OCI-M2 (cell line): ENCODE results near the gene FOXK2.

Experiments used
- DNase-seq: peaks from one replicate; lab custom pipeline; 2025; ENCODE audit not compliant: unreplicated experiment; lab: John Stamatoyannopoulos, UW

FOXK2 gene

DNA sequence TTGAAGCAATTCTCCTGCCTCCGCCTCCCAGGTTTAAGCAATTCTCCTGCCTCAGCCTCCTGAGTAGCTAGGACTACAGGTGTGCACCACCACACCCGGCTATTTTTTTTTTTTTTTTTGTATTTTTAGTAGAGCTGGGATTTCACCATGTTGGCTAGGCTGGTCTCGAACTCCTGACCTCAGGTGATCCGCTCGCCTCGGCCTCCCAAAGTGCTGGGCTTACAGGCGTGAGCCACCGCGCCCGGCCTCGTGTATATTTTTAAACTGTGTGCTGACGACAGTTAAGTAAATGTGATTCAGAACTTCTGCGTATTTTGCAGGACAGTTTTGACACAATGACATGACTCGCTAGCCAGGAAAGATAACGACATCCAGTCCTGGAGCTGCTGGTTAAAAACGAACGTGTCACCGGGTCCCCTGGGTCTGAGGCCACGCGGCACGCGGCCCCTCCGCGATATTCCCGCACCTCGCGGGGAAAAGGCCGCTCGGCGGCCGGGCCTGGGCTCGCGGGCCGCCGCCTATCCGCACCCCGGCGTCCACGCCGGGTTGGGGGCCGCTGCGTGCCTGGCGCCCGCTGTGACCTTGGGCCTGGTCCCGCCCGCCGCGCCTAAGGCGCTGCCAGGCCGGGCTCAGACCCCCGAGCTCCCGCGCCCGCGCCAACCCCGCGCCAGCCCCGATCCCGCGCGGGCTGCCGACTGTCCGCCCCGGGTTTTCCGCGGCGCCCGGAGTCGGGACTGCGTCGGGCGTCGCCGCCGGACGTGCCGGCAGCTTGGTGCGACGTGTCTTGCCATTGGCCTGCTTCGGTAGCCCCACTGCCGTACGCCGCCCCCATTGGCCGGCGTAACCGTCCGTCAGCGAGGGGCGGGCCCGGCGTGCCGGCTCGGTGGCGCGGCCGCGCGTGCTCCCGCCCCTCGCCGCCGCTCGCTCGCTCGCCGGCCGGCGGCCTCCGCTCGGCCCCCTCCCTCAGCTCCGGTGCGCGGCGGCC is at the start of gene FOXK2:
TSS of gene FOXK2 (plus strand) at position 907 of the 985 bp plus-strand sequence. CDS start 157 bp downstream, outside the sequence.
- peak; percentile 32 for DNase-seq

DNA sequence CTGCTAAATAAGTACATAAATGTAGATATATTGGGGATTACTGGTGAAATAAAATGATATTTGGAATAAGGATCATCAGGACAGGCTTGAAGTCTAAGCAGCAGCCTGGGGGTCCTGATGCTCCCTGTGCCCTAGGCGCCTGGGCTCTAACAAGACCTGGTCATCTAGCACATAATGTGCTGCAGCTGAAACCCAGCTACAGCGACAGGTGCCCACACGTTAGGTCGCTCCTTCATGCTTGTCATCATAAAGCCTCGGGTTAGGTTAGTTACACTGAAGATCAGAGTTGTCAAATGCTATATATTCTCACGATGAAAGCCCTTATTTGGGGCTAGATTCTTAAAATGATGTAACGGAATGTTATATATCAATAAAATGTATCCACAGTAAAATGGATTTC is 49.5 kb upstream of the FOXK2 start:
- no peak for DNase-seq

DNA sequence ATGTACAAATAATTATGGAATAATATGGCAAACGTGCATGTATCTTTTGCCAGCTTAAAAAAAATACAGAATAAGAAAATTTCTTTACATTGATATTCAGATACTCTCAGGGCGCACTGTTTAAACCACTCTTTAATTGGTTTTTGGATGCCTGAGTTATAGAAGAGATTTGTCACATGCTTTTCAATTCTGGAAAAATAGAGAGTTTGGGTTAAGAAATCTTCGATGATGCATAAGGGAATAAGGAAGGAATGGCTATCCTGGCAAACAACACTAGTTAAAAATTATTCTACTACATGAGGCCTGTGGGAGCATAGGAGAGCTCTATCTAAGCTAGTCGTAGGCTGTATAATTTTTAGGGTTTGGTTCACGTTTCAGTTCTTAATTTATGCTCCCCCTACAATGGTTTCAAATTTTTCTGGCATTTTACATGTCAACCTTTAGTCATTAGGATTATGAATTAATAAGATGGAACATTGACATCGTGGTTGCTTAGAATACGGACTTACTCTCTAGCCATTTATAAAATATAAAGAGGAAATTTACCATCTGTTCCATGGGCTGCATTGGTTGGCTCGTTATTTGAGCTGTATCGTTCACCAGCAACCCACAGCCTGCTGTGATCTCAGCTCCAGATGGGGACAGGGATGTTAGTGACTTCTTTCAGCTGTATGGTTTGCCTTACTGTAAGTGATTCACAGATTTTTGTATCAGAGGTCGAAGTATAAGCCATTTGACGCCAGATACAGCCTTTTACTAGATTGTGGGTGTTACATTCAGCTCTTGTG is 45.1 kb upstream of the FOXK2 start:
- no peak for DNase-seq

DNA sequence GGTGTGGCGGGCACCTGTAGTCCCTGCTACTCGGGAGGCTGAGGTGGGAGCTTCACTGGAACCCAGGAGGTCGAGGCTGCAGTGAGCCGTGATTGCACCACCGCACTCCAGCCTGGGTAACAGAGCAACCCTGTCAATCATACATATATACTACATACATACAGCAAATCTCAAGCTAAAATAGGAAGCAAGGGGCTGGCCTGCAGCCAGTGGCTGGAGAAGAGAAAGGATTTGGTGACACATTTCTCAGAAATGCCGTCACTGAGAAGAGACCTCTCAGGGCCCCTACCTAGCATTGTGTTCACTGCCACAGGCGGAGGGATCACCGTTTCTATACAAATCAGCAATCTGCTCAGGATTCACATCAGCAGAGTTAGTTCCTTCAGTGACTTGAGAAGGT is 44.1 kb upstream of the FOXK2 start:
- no peak for DNase-seq

DNA sequence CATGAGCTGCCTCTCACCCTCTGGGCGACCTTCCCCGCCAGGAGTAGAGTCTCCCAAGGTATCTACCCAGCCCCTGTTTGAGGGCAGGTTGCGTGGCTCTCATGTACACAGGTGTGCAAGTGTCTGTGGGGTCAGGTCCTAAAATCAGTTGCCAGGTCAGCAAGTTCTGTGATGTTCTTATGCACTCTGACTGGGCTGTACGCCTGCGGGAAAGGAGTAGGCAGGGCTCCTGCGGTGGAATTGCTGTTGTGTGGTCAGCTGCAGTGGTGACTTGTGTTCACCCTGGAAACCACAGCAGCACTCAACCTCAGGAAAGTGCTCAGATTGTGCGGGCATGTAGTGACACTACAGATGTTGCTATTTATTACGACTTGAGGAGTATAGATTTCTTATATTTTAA is 41.6 kb upstream of the FOXK2 start:
- no peak for DNase-seq

DNA sequence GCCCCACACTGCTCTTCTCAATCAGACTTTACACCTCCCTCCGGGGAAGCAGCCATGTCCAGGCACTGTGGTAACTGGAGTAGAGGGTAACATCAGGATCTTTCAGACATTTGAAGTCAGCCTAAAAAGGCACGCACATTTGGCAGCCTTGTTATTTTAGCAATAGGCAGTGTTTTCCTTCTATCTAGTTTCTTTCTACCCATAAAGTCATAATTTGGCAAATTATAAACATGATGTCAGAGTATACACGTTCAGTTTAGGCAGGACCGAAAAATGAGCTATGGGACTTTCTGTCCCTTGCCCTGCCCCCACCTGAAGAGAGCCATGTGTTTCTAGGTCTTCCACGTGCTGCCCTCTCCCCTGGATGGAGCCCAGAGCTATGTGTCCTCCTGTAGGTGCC is 39.9 kb upstream of the FOXK2 start:
- DNase-seq = no peak

DNA sequence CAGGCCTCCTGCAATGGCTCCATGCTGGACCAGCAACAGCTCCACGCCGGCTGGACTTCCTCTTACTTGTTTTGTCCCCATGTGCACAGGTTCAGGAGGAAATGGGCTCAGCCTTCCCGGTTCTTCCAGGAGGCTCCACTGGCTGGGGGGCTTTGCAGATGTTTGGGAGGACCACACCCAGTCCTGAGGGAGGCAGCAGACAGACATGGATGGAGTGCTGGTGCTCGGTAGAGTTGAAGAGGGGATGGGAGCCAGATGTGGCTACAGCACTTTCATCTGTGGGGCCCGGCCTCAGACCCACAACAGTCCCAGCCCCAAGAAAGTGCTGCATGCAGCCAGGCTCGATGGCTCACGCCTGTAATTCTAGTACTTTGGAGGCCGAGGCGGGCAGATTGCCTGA is 39.2 kb upstream of the FOXK2 start:
- no peak for DNase-seq

DNA sequence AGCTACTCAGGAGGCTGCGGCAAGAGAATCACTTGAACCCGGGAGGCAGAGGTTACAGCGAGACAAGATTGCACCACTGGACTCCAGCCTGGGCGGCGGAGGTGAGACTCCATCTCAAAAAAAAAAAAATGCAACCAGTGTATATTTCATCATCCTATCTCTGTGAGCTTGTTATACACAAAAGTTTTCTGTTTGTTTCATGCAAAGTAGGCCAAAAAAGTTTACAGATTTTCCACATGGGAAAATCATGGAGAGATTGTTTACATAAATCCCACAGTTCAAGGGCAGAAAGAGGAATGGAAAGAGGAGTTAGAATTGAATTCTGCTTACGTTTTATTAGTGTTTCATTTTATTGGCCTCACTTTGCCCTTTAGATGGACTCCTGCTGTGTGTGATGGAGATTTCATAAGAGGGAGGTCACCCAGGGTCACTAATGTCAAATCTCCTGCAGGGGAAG is 36.3 kb upstream of the FOXK2 start:
- DNase-seq = no peak

DNA sequence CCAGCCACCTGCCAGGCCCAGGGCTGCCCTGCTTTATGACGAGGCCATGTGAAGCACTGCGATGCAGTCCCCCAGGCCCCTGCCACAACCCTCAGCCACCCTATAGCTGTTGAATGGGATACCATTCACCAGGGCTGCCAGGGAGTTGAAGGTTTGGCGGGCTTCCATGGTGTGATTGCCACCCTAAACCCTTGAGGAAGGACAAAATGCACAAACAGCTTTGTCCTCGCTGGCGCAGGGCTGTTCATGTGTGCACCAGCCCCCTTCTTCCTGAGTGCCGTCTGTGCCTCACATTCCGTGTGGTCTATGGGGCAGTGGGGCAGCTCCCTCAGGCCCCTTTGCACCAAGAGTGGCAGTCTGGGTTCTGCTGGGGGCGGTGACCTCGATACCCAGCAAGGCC is 35.7 kb upstream of the FOXK2 start:
- no peak for DNase-seq

DNA sequence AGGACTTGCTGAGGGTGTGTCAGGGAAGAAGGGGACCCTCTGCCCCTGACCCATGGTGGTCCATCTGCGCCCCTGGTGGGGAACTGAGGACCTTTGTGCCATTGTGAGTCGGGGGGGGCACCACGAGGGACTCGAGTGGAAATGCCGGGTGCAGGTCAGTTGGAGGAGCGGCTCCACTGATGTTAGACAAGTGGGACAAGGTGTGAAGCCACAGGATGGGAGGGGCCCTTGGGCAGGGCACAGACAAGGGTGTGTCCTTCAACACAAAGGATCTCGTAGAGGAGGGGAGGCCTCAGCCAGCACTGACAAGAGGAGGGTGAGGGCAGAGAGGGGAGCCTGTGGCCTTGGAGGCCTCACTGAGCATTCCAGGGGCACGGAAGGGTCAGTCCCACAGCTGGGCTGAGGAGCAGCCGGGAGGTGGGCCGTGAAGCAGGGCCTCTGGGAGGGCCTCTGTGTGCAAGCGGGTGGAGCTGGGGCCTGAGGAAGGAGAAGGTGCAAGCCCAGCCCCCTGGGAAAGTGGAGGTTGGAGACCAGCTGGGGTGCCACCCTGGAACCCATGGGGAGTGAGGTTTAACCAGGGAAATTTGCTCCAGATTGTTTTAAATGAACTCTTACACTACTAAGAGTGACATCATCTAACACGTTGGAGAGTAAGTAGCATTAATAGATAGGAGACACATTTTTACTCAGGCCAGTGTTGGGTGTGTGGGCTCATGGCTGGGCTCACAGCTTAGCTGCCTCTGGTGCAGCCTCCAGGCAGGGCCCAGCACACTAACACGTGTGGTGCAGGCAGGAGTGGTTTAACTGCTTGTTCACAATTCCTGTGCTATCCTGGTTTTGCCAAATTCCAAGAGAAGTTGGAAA is 33.1 kb upstream of the FOXK2 start:
- DNase-seq = no peak

DNA sequence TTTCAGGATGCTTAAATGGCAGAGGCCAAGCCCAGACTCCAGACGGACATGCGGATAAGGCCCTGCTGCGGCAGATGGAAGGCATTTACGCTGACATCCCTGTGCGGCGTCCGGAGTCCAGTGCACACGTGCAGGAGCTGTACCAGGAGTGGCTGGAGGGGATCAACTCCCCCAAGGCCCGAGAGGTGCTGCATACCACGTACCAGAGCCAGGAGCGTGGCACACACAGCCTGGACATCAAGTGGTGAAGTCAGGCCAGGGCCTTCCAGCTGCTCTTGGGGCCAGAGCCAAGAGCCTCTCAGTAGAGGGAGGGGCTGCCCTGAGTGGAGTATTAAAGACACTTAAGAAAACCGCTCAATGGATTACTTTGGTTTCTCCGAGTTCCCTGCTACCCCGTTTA is 31.6 kb upstream of the FOXK2 start:
- no peak for DNase-seq

DNA sequence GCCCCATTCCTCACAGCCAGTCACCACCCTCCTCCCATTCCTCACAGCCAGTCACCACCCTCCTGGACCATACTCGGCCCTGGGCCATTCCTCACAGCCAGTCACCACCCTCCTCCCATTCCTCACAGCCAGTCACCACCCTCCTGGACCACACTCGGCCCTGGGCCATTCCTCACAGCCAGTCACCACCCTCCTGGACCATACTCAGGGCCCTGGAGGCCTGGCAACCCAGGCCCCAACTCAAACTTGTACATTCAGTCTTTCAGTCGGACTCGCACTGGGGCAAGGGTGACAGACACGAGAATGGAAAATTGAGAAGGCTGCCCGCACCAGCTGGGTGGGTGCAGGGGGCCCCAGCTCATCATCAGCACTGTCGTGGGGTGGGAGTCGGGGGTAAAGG is 30.4 kb upstream of the FOXK2 start:
- DNase-seq = no peak

DNA sequence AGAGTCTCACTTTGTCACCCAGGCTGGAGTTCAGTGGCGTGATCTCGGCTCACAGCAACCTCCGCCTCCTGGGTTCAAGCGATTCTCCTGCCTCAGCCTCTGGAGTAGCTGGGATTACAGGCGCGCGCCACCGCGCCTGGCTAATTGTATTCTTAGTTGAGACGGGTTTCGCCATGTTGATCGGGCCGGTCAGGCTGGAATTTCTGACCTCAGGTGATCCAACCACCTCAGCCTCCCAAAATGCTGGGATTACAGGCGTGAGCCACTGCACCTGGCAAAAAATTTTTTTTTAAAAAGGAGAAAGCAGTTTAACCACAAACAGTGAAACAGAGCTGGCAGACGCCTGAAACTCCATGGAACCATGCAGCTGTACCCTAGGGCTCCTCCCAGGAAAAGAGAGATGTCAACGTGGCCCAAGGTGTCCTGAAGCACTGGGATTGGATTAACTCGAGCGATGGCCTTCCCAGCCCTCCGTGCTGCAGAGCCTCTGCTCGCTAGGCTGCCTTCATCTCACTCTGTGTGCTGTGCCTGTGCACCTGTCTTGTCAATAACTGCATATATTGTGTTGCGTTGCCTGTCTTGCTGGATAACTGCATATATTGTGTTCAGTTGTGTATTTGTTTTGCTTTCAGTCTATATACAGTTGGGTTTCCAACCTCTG is 29.6 kb upstream of the FOXK2 start:
- DNase-seq = no peak

DNA sequence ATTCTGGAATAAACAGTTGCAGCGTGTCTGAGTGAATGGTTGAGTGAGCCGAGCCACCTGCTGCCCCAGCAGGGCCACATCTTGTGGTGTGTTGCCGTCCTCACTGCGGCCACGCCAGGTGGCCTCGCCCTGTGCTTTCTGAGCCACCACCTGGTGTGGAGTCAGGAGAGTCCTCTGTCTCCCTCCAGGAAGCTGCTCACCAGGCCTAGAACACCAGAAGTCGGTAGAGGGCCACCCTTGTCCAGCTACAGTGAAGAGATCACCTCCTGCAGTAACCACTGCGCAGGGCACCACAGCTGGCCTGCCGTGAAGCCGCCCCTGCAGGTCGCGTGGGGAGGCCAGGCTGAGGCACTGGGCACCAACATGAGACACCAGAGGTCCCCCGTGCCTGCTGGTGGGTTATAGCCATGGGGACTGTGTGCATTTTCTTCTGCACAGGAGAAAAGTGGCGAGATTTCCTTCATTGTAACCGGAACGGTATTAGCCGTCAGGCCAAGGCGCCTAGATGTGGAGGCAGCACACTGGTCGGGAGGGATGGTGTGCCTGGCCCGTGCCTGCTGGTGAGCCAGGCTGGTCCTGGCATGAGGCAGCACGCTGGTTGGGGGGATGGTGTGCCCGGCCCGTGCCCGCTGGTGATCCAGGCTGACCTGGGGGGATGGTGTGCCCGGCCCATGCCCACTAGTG is 28.9 kb upstream of the FOXK2 start:
- DNase-seq = no peak

DNA sequence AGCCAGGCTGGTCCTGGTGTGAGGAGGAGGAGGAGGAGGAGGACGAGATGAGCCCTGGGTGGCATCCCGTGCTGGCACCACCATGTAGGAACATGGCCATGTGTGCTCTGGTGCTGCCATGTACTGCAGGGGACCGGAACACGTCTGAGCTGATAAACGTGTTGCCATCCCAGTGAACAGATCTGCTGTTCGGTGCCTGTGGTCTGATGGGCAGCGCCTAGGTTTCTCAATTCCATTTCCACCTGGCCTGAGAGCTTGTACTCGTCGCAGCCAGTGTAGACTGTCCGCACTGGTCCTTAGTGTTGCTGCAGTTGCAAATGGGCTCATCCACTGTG is 28.4 kb upstream of the FOXK2 start:
- DNase-seq = no peak

DNA sequence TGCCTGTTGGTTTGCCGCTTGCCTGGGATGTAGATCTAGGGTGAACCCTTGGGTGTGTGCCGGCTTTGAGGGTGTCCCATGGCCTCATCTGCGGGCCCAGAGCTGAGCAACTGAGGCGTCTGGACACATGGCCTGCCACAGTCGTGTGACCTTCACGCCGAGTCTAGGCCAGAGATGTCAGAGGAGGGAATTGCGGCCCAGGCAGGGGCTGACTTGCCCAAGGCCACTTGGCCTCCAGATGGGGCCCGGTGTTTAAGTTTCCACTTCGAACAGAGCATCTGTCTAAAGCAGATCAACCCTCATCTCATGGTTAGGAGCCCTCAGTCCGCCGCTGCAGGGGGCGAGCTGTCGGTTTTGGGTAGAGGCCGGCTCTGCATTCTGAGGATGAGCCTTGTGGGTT is 28.0 kb upstream of the FOXK2 start:
- DNase-seq = no peak

DNA sequence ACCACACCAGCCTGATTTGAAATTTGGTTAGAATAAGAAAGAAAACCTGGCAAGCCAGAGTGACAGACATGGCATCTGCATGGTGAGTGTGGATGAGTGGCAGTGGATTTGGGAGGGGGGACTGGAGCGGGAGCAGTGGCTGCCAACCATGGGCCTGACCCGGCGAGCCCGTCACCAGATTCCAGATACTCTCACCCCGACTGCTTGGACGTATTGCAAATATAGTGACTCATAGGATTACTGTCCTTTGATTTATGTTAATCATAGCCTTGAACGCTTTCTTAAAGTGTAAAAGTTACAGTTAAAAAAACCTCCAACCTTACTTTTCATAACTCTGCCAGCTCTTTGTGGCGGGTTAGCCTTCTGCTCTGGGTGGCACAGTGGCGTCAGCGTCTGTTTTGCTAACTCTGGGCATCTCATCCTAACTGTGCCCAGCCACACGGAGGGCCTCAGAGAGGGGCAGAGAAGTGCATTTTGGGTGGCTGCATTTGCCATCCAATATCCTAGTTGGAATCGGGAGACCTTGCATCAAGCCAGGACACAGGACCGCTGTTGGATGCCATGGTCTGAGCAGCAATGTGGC is 26.8 kb upstream of the FOXK2 start:
- DNase-seq = no peak

DNA sequence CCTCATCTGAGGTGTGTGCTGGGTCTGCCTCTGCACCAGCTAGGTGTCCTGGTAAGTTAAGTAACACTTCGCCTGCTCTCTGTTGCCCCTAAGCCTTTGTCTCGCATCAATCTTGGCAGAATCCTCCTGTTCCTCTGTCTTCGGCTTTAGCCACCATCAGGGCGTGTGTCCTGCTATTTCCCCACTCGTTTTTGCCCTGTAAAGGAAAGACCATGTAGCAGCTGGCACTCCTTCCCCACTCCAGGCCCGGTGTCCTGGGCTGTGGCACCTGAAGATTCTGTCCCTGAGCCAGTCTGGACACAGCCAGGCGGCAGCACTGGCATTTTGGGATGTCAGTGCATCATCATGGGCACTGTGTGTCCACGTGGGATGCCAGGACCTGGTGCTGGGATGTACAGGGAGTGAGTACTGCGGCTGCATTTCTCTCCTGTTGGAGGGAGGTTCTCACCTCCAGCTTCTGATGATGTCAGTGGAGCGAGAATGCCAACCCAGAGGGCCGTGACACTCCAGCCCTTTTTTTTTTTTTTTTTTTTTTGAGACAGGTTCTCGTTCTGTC is 26.2 kb upstream of the FOXK2 start:
- DNase-seq = no peak
